Esophagus squamous epithelium (tissue), 4 donors: Measurements from ENCODE around the gene GPC3.

Experiments used
- CTCF ChIP-seq, 6 experiments: fragments of 450-650 bp in 4 of 6; fragments of 200-600 bp in 2 of 6; sonication (generic) in 2 of 6; IDR thresholded peaks; one replicate each; pipeline ENCODE4 v1.5.1; 2016 to 2019; ENCODE audit warnings: antibody characterized with exemption in 6 of 6, mild to moderate bottlenecking in 4 of 6, moderate library complexity in 4 of 6
- POLR2A ChIP-seq, 4 donors: fragments of 450-650 bp; IDR thresholded peaks; one replicate each; pipeline ENCODE4 v1.6.1; 2017; ENCODE audit warnings: antibody characterized with exemption in 4 of 4, mild to moderate bottlenecking in 4 of 4, moderate library complexity in 3 of 4

GRCh38 chrX:133793626-133794025, 191.8 kb downstream of the GPC3 start:
- TF ChIP-seq CTCF (IDR thresholded peaks at IDR 0.05) (no peak), POLR2A (IDR thresholded peaks at IDR 0.05) (no peak)
